BJ (cell line): Measurements from ENCODE around the gene ZNF367. TPM values are rescaled to one million over a fixed set of nuclear protein-coding genes. Genes with fewer than 3 reads are reported as not detected.

ENCODE experiments used
- CTCF ChIA-PET: fragments of 350-600 bp; formaldehyde crosslinking; extraction: SDS; loops from one replicate; lab custom pipeline; 2021; ENCODE audit warnings: antibody characterized with exemption, inconsistent platforms; lab: Yijun Ruan, JAX
- POLR2A ChIA-PET: fragments of 300-600 bp; sonication (Branson Sonifier 250); formaldehyde crosslinking; extraction: SDS; loops from one replicate; lab custom pipeline; 2021; ENCODE audit warnings: antibody characterized with exemption; lab: Charles Lee
- DNase-seq: peaks from one replicate; pipeline ENCODE4 v3.0.0-alpha.2; 2011; ENCODE audit warnings: low read depth
- H3K27me3 ChIP-seq: 2 replicates; pipeline ENCODE4 v1.6.0; 2011; ENCODE audit warnings: low read length; ENCODE audit not compliant: control insufficient read depth, insufficient read depth
- H3K36me3 ChIP-seq: 2 replicates; pipeline ENCODE4 v1.5.1; 2011; ENCODE audit warnings: low read length; ENCODE audit not compliant: control insufficient read depth, insufficient read depth
- H3K4me3 ChIP-seq: 2 replicates; pipeline ENCODE4 v1.5.1; 2011; ENCODE audit warnings: low read depth, mild to moderate bottlenecking, control low read depth, low read length
- polyA plus RNA-seq: library from polyadenylated mRNA; depleted of rRNA; stranded (reverse); fragments of >200 nt; gene quantifications from 2 replicates; pipeline ENCODE4 v1.2.3, GENCODE V29; 2011
- TF ChIP-seq, protein P1 (sequence below): IDR thresholded peaks from 2 replicates; pipeline ENCODE4 v1.5.1; 2011; ENCODE audit warnings: low read depth, mild to moderate bottlenecking, control low read depth, inconsistent platforms, low read length, moderate library complexity; ENCODE audit not compliant: insufficient read depth

The ZNF367 gene
- polyA plus RNA-seq, 1 experiment = 0.97 TPM

DNA sequence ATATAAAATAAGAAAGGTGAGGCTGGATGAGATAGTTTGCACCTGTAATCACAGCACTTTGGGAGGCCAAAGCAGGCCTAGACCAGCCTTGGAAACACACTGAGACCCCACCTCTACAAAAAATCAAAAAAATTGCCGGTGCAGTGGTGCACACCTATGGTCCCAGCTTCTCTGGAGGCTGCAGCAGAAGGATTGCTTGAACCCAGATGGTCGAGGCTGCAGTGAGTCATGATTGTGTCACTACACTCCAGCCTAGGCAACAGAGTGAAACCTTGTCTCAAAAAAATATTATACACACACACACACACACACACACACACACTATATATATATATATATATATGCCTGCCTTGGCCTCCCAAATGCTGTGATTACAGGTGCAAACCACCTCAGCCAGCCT is 36.0 kb downstream of the ZNF367 start:
- Histone ChIP-seq H3K27me3 (no peaks in the 10 kb centered on the region), H3K4me3 (no peak overlapping the region), H3K36me3 (0 out of 2 replicates have a peak, but pooled peaks cover 2% of the 10 kb centered on the region)
- ChIA-PET CTCF (interaction anchor here (1.4 kb wide), 1 partner anchor 54 kb away, joined by 3 read pairs; no protein-coding TSS in a partner anchor), POLR2A (no interaction called here)
- DNase-seq = no peak
- TF ChIP-seq, protein P1, sequence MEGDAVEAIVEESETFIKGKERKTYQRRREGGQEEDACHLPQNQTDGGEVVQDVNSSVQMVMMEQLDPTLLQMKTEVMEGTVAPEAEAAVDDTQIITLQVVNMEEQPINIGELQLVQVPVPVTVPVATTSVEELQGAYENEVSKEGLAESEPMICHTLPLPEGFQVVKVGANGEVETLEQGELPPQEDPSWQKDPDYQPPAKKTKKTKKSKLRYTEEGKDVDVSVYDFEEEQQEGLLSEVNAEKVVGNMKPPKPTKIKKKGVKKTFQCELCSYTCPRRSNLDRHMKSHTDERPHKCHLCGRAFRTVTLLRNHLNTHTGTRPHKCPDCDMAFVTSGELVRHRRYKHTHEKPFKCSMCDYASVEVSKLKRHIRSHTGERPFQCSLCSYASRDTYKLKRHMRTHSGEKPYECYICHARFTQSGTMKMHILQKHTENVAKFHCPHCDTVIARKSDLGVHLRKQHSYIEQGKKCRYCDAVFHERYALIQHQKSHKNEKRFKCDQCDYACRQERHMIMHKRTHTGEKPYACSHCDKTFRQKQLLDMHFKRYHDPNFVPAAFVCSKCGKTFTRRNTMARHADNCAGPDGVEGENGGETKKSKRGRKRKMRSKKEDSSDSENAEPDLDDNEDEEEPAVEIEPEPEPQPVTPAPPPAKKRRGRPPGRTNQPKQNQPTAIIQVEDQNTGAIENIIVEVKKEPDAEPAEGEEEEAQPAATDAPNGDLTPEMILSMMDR = no peak

DNA sequence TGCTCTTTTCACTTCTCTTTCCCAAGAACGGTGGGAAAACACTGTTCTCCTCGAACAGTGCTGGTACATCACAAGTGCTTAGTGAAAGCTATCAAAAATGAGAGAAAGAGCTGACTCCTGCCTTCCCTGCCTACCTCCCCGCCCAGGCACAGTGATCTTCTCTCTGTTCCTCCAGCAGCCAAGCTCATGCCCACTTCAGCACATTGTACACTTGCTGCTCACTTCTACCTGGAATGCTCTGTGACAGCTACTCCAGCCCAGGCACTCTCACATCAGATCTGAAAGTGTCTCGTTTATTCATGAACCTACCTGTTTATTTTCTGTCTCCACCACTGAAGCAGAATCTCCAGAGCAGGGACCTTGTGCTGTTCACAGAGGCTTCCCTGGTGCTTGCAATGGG is 36.5 kb downstream of the ZNF367 start:
- TF ChIP-seq, protein P1 = no peak
- ChIA-PET POLR2A (no interaction called here), CTCF (interaction anchor here (1.2 kb wide), 1 partner anchor 54 kb away, joined by 3 read pairs; no protein-coding TSS in a partner anchor)
- no peaks in the 10 kb centered on the region for H3K27me3 ChIP-seq
- DNase-seq = no peak
- H3K4me3 ChIP-seq = no peak overlapping the region
- 0 out of 2 replicates have a peak, but pooled peaks cover 2% of the 10 kb centered on the region for H3K36me3 ChIP-seq

DNA sequence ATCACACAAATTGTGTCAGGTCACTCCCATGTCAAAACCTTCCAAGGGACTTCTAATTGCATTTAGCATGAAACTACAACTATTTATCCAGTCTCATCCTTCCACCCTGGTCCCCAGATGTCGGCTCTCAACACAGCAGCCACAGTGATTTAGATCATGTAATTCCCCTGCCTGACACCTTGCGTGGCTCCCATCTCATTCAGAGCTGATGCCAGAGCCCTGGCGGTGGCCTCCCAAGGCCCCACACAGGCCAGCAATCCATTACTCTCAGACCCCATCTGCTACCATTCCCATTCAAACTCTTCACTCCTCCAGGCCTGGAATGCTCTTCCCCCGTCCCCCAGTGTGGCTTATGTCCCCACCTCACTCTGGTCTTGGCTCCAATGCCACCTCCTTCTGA is 37.0 kb downstream of the ZNF367 start:
- CTCF ChIA-PET = interaction anchor here (1.2 kb wide), 1 partner anchor 54 kb away, joined by 3 read pairs; no protein-coding TSS in a partner anchor
- no peak for DNase-seq
- Histone ChIP-seq H3K36me3 (0 out of 2 replicates have a peak, but pooled peaks cover 2% of the 10 kb centered on the region), H3K27me3 (no peaks in the 10 kb centered on the region), H3K4me3 (no peak overlapping the region)
- POLR2A ChIA-PET = no interaction called here
- TF ChIP-seq, protein P1 = no peak

DNA sequence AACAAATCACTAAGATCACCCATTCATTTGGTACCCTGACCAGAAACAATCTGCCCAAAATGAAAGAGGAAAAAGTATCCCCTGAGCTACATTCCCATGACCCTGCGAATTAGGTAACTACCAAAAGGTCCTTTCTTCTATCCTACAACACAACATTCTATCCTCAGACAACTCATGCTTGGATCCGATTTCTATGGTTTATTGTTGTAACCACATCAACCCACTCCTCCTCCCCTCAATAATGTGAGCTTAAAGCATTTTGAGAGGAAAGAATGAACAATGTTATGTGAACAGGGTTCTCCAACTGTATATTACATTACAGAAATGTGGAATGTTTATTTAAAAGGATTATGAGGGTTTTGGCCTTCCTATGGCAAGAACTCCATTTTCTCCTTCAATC is 38.7 kb downstream of the ZNF367 start:
- POLR2A ChIA-PET = no interaction called here

DNA sequence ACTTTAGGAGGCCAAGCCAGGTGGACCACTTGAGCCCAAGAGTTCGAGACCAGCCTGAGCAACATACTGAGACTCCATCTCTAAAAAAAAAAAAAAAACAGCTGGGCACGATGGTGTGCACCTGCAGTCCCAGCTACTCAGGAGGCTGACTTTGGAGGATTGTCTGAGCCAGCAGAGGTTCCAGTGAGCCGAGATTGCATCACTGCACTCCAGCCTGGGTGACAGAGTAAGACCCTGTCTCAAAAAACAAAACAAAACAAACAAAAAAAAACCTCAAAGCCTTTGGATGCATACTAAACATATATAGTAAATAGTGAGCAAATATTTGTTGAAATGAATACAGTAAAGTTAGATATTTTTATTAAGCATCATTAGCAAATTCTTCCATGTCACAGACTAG is 40.0 kb downstream of the ZNF367 start:
- Histone ChIP-seq H3K27me3 (no peaks in the 10 kb centered on the region), H3K4me3 (no peak overlapping the region), H3K36me3 (0 out of 2 replicates have a peak, but pooled peaks cover 2% of the 10 kb centered on the region)
- ChIA-PET POLR2A (interaction anchor here (0.7 kb wide), 2 partner anchors 24 to 35 kb away, joined by 4 to 6 read pairs; no protein-coding TSS in a partner anchor), CTCF (no interaction called here)
- TF ChIP-seq, protein P1 = no peak
- DNase-seq = no peak

More for the DNA sequence above, 38.7 kb downstream of the ZNF367 start:
- no peaks in the 10 kb centered on the region for H3K27me3 ChIP-seq
- TF ChIP-seq, protein P1 = no peak
- no peak for DNase-seq
- no peak overlapping the region for H3K4me3 ChIP-seq
- CTCF ChIA-PET = interaction anchor here (0.6 kb wide), 1 partner anchor 672 kb away, joined by 3 read pairs; no protein-coding TSS in a partner anchor
- 0 out of 2 replicates have a peak, but pooled peaks cover 2% of the 10 kb centered on the region for H3K36me3 ChIP-seq
